Left ventricle myocardium inferior (tissue), 1 donor: ENCODE data around the gene NR6A1. TPM values are rescaled to one million over a fixed set of nuclear protein-coding genes. Genes with fewer than 3 reads are reported as not detected.

Source experiments
- DNase-seq: peaks from one replicate; pipeline ENCODE4 v3.0.0-alpha.2; 2020
- H3K27ac ChIP-seq: fragments of 200-600 bp; replicated peaks from 2 replicates; pipeline ENCODE4 v1.8.0; 2021
- H3K27me3 ChIP-seq: fragments of 200-600 bp; 2 replicates; pipeline ENCODE4 v1.8.0; 2021; ENCODE audit warnings: low read depth
- H3K36me3 ChIP-seq: fragments of 200-600 bp; 2 replicates; pipeline ENCODE4 v1.8.0; 2021
- H3K4me1 ChIP-seq: fragments of 200-600 bp; 2 replicates; pipeline ENCODE4 v1.8.0; 2021
- H3K4me3 ChIP-seq: fragments of 200-600 bp; 2 replicates; pipeline ENCODE4 v1.8.0; 2021; ENCODE audit warnings: mild to moderate bottlenecking, moderate library complexity
- H3K9me3 ChIP-seq: fragments of 200-600 bp; replicated peaks from 2 replicates; pipeline ENCODE4 v1.8.0; 2021
- CTCF ChIP-seq: fragments of 200-600 bp; IDR thresholded peaks from 2 replicates; pipeline ENCODE4 v1.8.0; 2021; ENCODE audit warnings: antibody characterized with exemption, mild to moderate bottlenecking, borderline replicate concordance
- intact Hi-C: fragments of 100-400 bp; cut with micrococcal nuclease; formaldehyde crosslinking; loops from one replicate; pipeline ENCODE4 v1.11.0; 2022
- total RNA-seq: library from RNA; stranded (reverse); fragmentation: NEBNext Ultra II Directional; extraction: Animal tissue kit (Norgen Biotek cat#: 25700); gene quantifications from one replicate; pipeline ENCODE4 v1.2.1, GENCODE V29; 2021
- donor health status: DM: no; HTN: yes; CAD: no; lungs with severe emphysema.

Gene NR6A1
- total RNA-seq, 1 donor from 2014 or later, result 1.0 TPM

GRCh38 chr9:124800306-124801259 is 29.5 kb upstream of the NR6A1 start:
- Histone ChIP-seq H3K4me3 (peak overlapping the region; percentile 19), H3K9me3 (no peaks in the 10 kb centered on the region), H3K27me3 (no peaks in the 10 kb centered on the region), H3K4me1 (peaks cover 67% of the 10 kb centered on the region), H3K27ac (peak overlapping the region; percentile 50), H3K36me3 (no peaks in the 10 kb centered on the region)
- TF ChIP-seq CTCF, result no peak
- DNase-seq, result peak; percentile 54
- intact Hi-C loops, result no loop called here

GRCh38 chr9:124799274-124800006 is 28.3 kb upstream of the NR6A1 start:
- H3K27me3 ChIP-seq, result no peaks in the 10 kb centered on the region
- peak overlapping the region; percentile 50 for H3K27ac ChIP-seq
- no peaks in the 10 kb centered on the region for H3K36me3 ChIP-seq
- TF ChIP-seq CTCF, result no peak
- H3K4me1 ChIP-seq, result peaks cover 79% of the 10 kb centered on the region
- intact Hi-C loops, result no loop called here
- no peaks in the 10 kb centered on the region for H3K9me3 ChIP-seq
- DNase-seq, result no peak
- no peak overlapping the region for H3K4me3 ChIP-seq

DNA sequence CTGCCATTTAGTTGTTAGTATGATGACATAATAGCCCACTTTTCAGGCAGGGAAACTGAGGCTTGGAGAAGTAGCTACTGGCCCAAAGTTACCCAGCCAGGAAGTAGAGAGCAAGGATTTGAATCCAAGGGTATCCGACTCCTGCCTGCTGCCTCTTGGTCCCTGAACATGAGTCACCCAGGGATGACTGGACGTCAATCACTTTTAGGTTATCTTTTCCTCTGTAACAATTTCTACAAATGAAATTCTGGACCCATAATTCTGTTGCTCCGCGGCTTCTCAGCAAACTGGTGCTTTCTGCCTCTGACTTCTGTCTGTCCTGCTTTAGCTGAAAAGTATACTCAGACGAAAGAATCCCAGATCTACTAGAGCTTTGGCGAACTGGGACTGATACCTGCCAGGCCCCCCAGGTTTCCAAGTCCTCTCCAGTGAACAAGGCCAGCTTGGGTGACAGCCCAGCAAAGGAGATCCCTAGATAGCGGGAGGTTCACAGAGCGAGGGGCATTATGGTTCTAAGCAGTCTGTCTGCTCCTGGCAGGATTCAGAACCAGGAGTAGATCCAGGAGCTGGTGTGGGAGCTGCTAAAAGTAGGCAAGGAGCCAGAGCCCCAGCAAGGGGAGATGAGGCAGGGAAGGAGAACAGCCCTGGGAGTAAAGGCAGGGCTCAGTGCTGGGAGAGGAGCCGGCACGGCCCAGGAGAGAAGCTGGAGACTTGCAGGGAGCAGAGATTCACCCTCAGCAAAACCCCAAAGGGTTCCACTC is 26.4 kb upstream of the NR6A1 start:
- no peak overlapping the region for H3K4me3 ChIP-seq
- H3K27ac ChIP-seq, result peak overlapping the region; percentile 80
- H3K27me3 ChIP-seq, result no peaks in the 10 kb centered on the region
- DNase-seq, result peak; percentile 37
- H3K4me1 ChIP-seq, result peaks cover 96% of the 10 kb centered on the region
- H3K36me3 ChIP-seq, result no peaks in the 10 kb centered on the region
- no peaks in the 10 kb centered on the region for H3K9me3 ChIP-seq
- intact Hi-C loops, result no loop called here
- TF ChIP-seq CTCF, result no peak

DNA sequence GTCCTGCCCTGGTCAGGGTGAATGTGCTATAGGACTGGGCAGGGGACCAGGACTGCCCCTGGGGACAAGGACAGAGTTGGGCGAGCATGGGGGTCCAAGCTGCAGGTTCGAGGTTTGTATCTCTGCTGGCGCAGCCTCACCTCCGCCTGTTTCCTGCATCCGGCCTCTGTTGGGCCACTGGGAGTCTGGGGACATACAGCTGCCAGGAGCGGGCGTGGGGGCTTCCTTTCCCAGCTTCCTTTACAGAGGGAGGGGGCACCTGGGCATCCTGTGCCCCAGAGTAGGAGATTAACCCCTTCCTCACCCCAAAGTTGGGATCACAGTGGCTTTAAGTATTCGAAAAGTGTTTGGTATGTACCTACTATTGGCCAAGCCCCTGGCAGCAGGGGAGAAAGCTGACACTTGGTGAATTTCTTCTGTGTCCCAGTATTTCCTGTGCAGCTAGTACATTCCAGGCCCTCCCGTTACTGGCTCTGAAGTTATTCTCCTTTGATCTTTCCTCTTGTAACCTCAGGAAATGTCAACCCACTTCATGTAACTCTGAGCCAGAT is 24.8 kb upstream of the NR6A1 start:
- Histone ChIP-seq H3K4me3 (no peak overlapping the region), H3K36me3 (no peaks in the 10 kb centered on the region), H3K4me1 (peaks cover 83% of the 10 kb centered on the region), H3K9me3 (no peaks in the 10 kb centered on the region), H3K27me3 (no peaks in the 10 kb centered on the region), H3K27ac (peak overlapping the region; percentile 80)
- intact Hi-C loops, result no loop called here
- no peak for TF ChIP-seq CTCF
- DNase-seq, result peak; percentile 48

DNA sequence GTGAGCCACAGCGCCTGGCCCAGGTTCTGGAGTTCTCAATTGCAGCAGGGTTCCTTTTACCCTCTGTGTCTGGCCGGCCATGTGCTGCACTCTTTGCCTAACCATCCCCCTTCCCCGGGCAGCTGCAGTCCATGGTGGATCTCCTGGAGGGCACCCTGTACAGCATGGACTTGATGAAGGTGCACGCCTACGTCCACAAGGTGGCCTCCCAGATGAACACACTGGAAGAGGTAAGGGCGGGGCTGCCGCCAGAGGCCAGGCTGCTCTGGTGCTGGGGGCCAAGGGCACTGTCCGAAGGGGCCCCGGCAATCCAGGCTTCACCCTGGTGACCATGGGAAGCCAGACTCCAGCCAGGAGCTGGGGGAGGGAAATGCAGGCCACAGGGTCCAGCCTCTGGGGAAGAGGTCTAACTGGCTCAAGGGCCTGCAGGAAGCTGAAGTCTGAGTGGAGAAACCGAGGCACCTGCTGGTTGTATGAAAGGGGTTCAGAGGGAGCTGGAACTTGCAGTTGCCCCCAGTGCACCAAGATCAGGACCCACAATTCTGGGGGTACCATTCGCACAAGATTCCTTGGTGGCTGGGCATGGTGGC is 23.9 kb upstream of the NR6A1 start:
- Histone ChIP-seq H3K27me3 (no peaks in the 10 kb centered on the region), H3K9me3 (no peaks in the 10 kb centered on the region), H3K36me3 (no peaks in the 10 kb centered on the region), H3K4me3 (no peak overlapping the region), H3K4me1 (peaks cover 73% of the 10 kb centered on the region), H3K27ac (peak overlapping the region; percentile 80)
- peak; percentile 40 for TF ChIP-seq CTCF
- intact Hi-C loops, result no loop called here
- no peak for DNase-seq
